ENCODE results near the gene DNAJC4. TPM values are rescaled to one million over a fixed set of nuclear protein-coding genes. Genes with fewer than 3 reads are reported as not detected.

DNAJC4 gene
- total RNA-seq, 4 donors from 2014 or later, result 52.6 to 214 (median 76.0) TPM

GRCh38 chr11:64263947-64264317 is 33.6 kb downstream of the DNAJC4 start:
- H3K27ac ChIP-seq, result no peak overlapping the region
- no peaks in the 10 kb centered on the region for H3K9me3 ChIP-seq
- H3K4me3 ChIP-seq, result no peak overlapping the region
- no peak for DNase-seq
- in situ Hi-C loops (cut with MboI; ENCODE audit: low pct_ligation_motif_present in 1 of 4, low pct_unique_long_range_greater_than_20kb in 1 of 4, low sequenced_read_pairs in 3 of 4), result no loop called here
- WGBS, 2 donors (ENCODE audit: low coverage in 1 of 2), result 92% methylated on average over 8 of the region's 8 CpGs; no CpG with 5 or more reads in 1 of the 2 donors
- no peaks in the 10 kb centered on the region for H3K27me3 ChIP-seq
- peaks cover 8 to 21% (median 18%) of the 10 kb centered on the region in 4 donors for H3K4me1 ChIP-seq
- no peak for TF ChIP-seq EP300 (IDR thresholded peaks at IDR 0.05; ENCODE audit: low read depth)
- no peak for TF ChIP-seq CTCF (IDR thresholded peaks at IDR 0.05)
- no peak for TF ChIP-seq POLR2A (IDR thresholded peaks at IDR 0.05)
- no peak for TF ChIP-seq POLR2AphosphoS5 (IDR thresholded peaks at IDR 0.05)
- peaks cover 0 to 18% (median 3%) of the 10 kb centered on the region in 4 donors for H3K36me3 ChIP-seq
- intact Hi-C loops (cut with DNase I; ENCODE audit: low total_unique reads), result no loop called here

GRCh38 chr11:64264371-64264852 is 34.1 kb downstream of the DNAJC4 start:
- DNase-seq, result no peak
- no peak overlapping the region for H3K27ac ChIP-seq
- H3K4me3 ChIP-seq, result no peak overlapping the region
- TF ChIP-seq EP300 (IDR thresholded peaks at IDR 0.05; ENCODE audit: low read depth), result no peak
- TF ChIP-seq POLR2AphosphoS5 (IDR thresholded peaks at IDR 0.05), result no peak
- TF ChIP-seq CTCF (IDR thresholded peaks at IDR 0.05), result no peak
- TF ChIP-seq POLR2A (IDR thresholded peaks at IDR 0.05), result no peak
- peaks cover 0 to 15% (median 3%) of the 10 kb centered on the region in 4 donors for H3K36me3 ChIP-seq
- in situ Hi-C loops (cut with MboI; ENCODE audit: low pct_ligation_motif_present in 1 of 4, low pct_unique_long_range_greater_than_20kb in 1 of 4, low sequenced_read_pairs in 3 of 4), result no loop called here
- H3K27me3 ChIP-seq, result no peaks in the 10 kb centered on the region
- intact Hi-C loops (cut with DNase I; ENCODE audit: low total_unique reads), result no loop called here
- peaks cover 10 to 25% (median 21%) of the 10 kb centered on the region in 4 donors for H3K4me1 ChIP-seq
- 80 to 94% methylated on average over 1 to 10 of the region's 10 CpGs for WGBS, 2 donors (ENCODE audit: low coverage in 1 of 2)
- H3K9me3 ChIP-seq, result no peaks in the 10 kb centered on the region

- peaks cover 10 to 25% (median 21%) of the 10 kb centered on the region in 4 donors for H3K4me1 ChIP-seq
- no peak overlapping the region for H3K4me3 ChIP-seq
- H3K36me3 ChIP-seq, result peaks cover 0 to 15% (median 3%) of the 10 kb centered on the region in 4 donors
- in situ Hi-C loops (cut with MboI; ENCODE audit: low pct_ligation_motif_present in 1 of 4, low pct_unique_long_range_greater_than_20kb in 1 of 4, low sequenced_read_pairs in 3 of 4), result no loop called here
- no peaks in the 10 kb centered on the region for H3K27me3 ChIP-seq
- DNase-seq, result no peak
- intact Hi-C loops (cut with DNase I; ENCODE audit: low total_unique reads), result no loop called here
- TF ChIP-seq EP300 (IDR thresholded peaks at IDR 0.05; ENCODE audit: low read depth), result no peak
- no peak for TF ChIP-seq POLR2A (IDR thresholded peaks at IDR 0.05)
- TF ChIP-seq CTCF (IDR thresholded peaks at IDR 0.05), result no peak
- TF ChIP-seq POLR2AphosphoS5 (IDR thresholded peaks at IDR 0.05), result no peak
- WGBS, 2 donors (ENCODE audit: low coverage in 1 of 2), result 91% methylated on average over 4 to 31 of the region's 35 CpGs
- H3K27ac ChIP-seq, result no peak overlapping the region
- H3K9me3 ChIP-seq, result no peaks in the 10 kb centered on the region
Observed at GRCh38 chr11:64265176-64266160, 35.1 kb downstream of the DNAJC4 start.

- TF ChIP-seq EP300 (IDR thresholded peaks at IDR 0.05; ENCODE audit: low read depth), result no peak
- TF ChIP-seq POLR2A (IDR thresholded peaks at IDR 0.05), result no peak
- TF ChIP-seq CTCF (IDR thresholded peaks at IDR 0.05), result no peak
- TF ChIP-seq POLR2AphosphoS5 (IDR thresholded peaks at IDR 0.05), result no peak
- H3K4me3 ChIP-seq, result no peak overlapping the region
- in situ Hi-C loops (cut with MboI; ENCODE audit: low pct_ligation_motif_present in 1 of 4, low pct_unique_long_range_greater_than_20kb in 1 of 4, low sequenced_read_pairs in 3 of 4), result no loop called here
- no peak overlapping the region for H3K27ac ChIP-seq
- no peaks in the 10 kb centered on the region for H3K9me3 ChIP-seq
- intact Hi-C loops (cut with DNase I; ENCODE audit: low total_unique reads), result no loop called here
- WGBS, 2 donors (ENCODE audit: low coverage in 1 of 2), result 88% methylated on average over 15 of the region's 15 CpGs; no CpG with 5 or more reads in 1 of the 2 donors
- no peak for DNase-seq
- no peaks in the 10 kb centered on the region for H3K27me3 ChIP-seq
- H3K4me1 ChIP-seq, result peaks cover 10 to 25% (median 21%) of the 10 kb centered on the region in 4 donors
- H3K36me3 ChIP-seq, result peaks cover 0 to 15% (median 3%) of the 10 kb centered on the region in 4 donors
Observed at GRCh38 chr11:64266339-64266738, 36.0 kb downstream of the DNAJC4 start.

Measured in transverse colon (tissue), 4 donors.